Peyer's patch (tissue), 4 donors: ENCODE data around the gene FARP1. TPM values are rescaled to one million over a fixed set of nuclear protein-coding genes. Genes with fewer than 3 reads are reported as not detected.

ENCODE experiments used
- DNase-seq, 3 donors: peaks; one replicate each; pipeline ENCODE4 v3.0.0-alpha.2; 2017 to 2019
- H3K27ac ChIP-seq, 4 donors: fragments of 200-600 bp; sonication (generic); one replicate each; pipeline ENCODE4 v1.5.1; 2016 to 2019
- H3K27me3 ChIP-seq, 2 donors: fragments of 200-600 bp; sonication (generic); one replicate each; pipeline ENCODE4 v1.5.1; 2019
- H3K36me3 ChIP-seq, 3 donors: fragments of 200-600 bp; sonication (generic); one replicate each; pipeline ENCODE4 v1.5.1; 2016 to 2019
- H3K4me1 ChIP-seq, 4 donors: fragments of 200-600 bp; sonication (generic); one replicate each; pipeline ENCODE4 v1.5.1; 2016 to 2019
- H3K4me3 ChIP-seq, 4 donors: fragments of 200-600 bp; sonication (generic); 1 replicate in 3 of 4; 2 replicates in 1 of 4; pipeline ENCODE4 v1.5.1; 2016 to 2019; ENCODE audit warnings: mild to moderate bottlenecking in 1 of 4
- H3K9me3 ChIP-seq, 4 donors: fragments of 200-600 bp; sonication (generic); one replicate each; pipeline ENCODE4 v1.5.1; 2016 to 2019; ENCODE audit warnings: mild to moderate bottlenecking in 1 of 4
- POLR2A ChIP-seq, 2 donors: fragments of 450-650 bp; IDR thresholded peaks; one replicate each; pipeline ENCODE4 v1.5.1; 2017; ENCODE audit warnings: antibody characterized with exemption in 2 of 2, mild to moderate bottlenecking in 2 of 2, moderate library complexity in 2 of 2
- total RNA-seq, 4 donors: library from RNA; depleted of rRNA; stranded (reverse); fragments of >200 nt; gene quantifications; one replicate each; pipeline ENCODE4 v1.1.0, GENCODE V29; 2016
- TF ChIP-seq, protein P1 (sequence below), 6 experiments: fragments of 450-650 bp in 4 of 6; fragments of 200-600 bp in 2 of 6; sonication (generic) in 1 of 6; IDR thresholded peaks; one replicate each; pipeline ENCODE4 v1.5.1; 2017 to 2019; ENCODE audit warnings: antibody characterized with exemption in 6 of 6, mild to moderate bottlenecking in 3 of 6, moderate library complexity in 1 of 6

Gene FARP1
- total RNA-seq, 4 donors from 2014 or later: 10.6 to 61.1 (median 14.9) TPM

DNA sequence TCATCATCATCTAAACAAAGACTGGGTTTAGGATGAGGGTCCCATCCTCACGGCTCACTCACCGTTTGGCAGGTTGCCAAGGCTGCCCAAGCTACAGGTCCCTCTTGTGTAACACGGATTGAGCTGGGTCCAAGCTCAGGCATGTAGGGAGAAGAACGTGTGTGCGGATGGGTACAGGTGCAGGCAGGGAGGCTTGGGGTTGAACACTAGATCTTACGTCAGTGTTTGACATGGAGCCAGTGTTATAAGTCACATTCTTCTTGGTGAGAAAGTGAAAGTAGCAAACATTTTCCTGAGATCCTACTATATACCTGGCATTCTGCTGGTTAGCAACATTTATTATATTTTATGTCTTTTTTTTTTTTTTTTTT, 171.0 kb downstream of the FARP1 start:
- Histone ChIP-seq H3K9me3 (no peaks in the 10 kb centered on the region), H3K4me3 (no peak overlapping the region), H3K36me3 (no peaks in the 10 kb centered on the region), H3K27ac (no peak overlapping the region), H3K4me1 (peaks cover 0 to 22% (median 0%) of the 10 kb centered on the region in 4 donors), H3K27me3 (no peaks in the 10 kb centered on the region)
- no peak for DNase-seq
- TF ChIP-seq, protein P1, sequence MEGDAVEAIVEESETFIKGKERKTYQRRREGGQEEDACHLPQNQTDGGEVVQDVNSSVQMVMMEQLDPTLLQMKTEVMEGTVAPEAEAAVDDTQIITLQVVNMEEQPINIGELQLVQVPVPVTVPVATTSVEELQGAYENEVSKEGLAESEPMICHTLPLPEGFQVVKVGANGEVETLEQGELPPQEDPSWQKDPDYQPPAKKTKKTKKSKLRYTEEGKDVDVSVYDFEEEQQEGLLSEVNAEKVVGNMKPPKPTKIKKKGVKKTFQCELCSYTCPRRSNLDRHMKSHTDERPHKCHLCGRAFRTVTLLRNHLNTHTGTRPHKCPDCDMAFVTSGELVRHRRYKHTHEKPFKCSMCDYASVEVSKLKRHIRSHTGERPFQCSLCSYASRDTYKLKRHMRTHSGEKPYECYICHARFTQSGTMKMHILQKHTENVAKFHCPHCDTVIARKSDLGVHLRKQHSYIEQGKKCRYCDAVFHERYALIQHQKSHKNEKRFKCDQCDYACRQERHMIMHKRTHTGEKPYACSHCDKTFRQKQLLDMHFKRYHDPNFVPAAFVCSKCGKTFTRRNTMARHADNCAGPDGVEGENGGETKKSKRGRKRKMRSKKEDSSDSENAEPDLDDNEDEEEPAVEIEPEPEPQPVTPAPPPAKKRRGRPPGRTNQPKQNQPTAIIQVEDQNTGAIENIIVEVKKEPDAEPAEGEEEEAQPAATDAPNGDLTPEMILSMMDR (IDR thresholded peaks at IDR 0.05): no peak
- TF ChIP-seq POLR2A (IDR thresholded peaks at IDR 0.05): no peak

DNA sequence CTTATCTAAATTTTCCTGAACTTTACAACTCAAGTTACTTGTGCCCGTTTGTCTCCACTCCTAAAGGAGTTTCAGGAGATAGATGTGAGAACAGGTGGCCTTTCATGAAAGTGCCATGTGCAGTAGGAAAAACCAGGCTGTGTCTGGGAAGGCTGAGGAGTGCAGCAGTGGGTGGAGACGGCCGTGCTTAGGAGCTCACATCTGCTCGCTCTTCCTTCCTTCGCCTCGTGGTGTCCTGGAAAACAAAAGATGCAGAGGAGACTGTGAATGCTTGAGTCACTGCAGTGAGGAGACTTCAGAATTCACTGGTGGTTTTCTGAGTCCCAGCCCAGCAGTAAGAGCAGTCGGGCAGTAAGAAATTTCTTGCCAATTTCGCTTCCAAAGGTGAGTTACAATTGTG, 172.6 kb downstream of the FARP1 start:
- H3K9me3 ChIP-seq: no peaks in the 10 kb centered on the region
- DNase-seq: no peak
- H3K27ac ChIP-seq: no peak overlapping the region
- H3K27me3 ChIP-seq: no peaks in the 10 kb centered on the region
- no peak for TF ChIP-seq POLR2A (IDR thresholded peaks at IDR 0.05)
- TF ChIP-seq, protein P1 (IDR thresholded peaks at IDR 0.05): no peak
- H3K4me3 ChIP-seq: no peak overlapping the region
- H3K36me3 ChIP-seq: no peaks in the 10 kb centered on the region
- H3K4me1 ChIP-seq: peaks cover 0 to 22% (median 0%) of the 10 kb centered on the region in 4 donors

DNA sequence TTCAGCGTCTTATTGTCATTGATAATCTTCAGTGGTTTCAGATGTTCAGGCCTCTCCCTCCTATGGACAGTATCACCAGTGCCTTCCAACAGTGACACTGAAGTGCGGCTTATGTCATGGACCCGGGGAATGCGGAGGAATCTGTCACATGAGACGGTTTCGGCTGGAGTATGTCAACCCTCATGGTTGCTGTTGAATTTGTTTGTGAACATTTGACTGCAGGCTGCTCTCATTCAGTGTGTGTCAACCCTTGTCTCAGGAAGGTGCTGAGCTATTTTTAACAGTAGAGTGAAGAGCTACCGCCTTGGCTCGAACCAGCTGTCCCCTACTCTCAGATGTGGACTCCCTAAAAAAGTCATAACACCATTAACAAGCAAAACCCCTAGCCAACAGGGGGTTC, 173.0 kb downstream of the FARP1 start:
- H3K9me3 ChIP-seq: no peaks in the 10 kb centered on the region
- H3K27me3 ChIP-seq: no peaks in the 10 kb centered on the region
- TF ChIP-seq, protein P1 (IDR thresholded peaks at IDR 0.05): no peak
- TF ChIP-seq POLR2A (IDR thresholded peaks at IDR 0.05): no peak
- peaks cover 0 to 19% (median 0%) of the 10 kb centered on the region in 4 donors for H3K4me1 ChIP-seq
- no peak for DNase-seq
- no peaks in the 10 kb centered on the region for H3K36me3 ChIP-seq
- no peak overlapping the region for H3K4me3 ChIP-seq
- H3K27ac ChIP-seq: no peak overlapping the region

DNA sequence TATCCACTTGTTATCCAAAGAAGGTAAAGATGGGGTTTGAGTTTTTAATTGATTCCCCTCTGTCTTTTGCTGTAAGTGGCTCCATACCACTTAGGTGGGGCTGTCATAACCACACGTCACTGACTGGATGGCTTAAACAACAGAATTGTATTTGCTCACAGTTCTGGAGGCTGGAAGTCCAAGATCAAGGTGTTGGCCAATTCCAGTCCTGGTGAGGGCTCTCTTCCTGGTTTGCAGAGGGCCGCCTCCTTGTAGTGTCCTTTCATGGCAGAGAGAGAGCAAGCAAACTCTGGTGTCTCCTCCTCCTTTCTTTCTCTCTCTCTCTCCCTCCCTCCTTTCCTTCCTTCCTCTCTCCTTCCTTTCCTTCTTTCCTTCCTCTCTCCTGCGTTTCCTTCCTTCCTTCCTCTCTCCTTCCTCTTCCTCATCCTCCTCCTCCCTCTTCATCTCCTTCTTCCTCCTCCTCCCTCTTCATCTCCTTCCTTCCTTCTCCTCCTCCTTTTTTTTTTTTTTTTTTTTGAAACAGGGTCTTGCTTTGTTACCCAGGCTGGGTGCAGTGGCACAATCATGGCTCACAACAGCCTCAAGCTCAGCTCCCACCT, 174.8 kb downstream of the FARP1 start:
- Histone ChIP-seq H3K27me3 (no peaks in the 10 kb centered on the region), H3K36me3 (no peaks in the 10 kb centered on the region), H3K27ac (no peak overlapping the region), H3K4me1 (peaks cover 0 to 9% (median 0%) of the 10 kb centered on the region in 4 donors), H3K4me3 (no peak overlapping the region), H3K9me3 (no peaks in the 10 kb centered on the region)
- no peak for DNase-seq
- TF ChIP-seq, protein P1 (IDR thresholded peaks at IDR 0.05): no peak
- no peak for TF ChIP-seq POLR2A (IDR thresholded peaks at IDR 0.05)

DNA sequence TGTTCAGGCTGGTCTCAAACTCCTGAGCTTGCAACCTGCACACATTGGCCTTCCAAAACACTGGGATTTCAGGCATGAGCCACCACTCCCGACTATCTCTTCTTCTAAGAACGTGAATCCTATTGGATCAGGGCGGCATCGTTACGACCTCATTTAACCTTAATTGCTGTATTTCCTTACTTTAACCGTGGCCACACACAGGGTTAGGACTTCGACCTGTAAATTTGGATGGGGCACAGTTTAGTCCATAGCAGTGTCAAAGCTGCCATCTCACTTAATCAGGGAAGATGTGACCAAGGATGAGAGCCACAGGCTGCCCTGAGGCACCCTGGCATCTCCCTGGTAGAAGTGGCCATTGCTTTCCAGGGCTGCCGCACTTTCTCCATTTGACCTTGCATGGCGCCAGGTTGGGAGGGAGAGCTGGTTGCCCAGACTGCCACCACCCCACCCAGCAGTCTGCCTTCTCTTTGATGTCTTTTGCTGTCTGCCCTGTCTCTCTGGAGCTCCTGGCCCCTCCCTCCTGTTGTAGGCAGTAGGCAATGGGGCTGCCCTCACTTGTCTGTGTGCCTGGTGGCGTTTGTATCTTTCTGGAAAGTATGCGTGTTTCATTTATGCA, 175.5 kb downstream of the FARP1 start:
- Histone ChIP-seq H3K9me3 (no peaks in the 10 kb centered on the region), H3K4me1 (peaks cover 0 to 7% (median 0%) of the 10 kb centered on the region in 4 donors), H3K27me3 (no peaks in the 10 kb centered on the region), H3K27ac (no peak overlapping the region), H3K4me3 (no peak overlapping the region), H3K36me3 (no peaks in the 10 kb centered on the region)
- no peak for DNase-seq
- TF ChIP-seq, protein P1 (IDR thresholded peaks at IDR 0.05): no peak
- no peak for TF ChIP-seq POLR2A (IDR thresholded peaks at IDR 0.05)
